Measurements from ENCODE around the gene SLC44A3.

GRCh38 chr1:94936861-94937620 lies 116.9 kb downstream of the SLC44A3 start:
- no peak for TF ChIP-seq POLR2A (IDR thresholded peaks at IDR 0.05)
- no peak for TF ChIP-seq CTCF (IDR thresholded peaks at IDR 0.05 in 4 of 5, conservative IDR thresholded peaks at IDR 0.05 in 1 of 5)
